Measurements from ENCODE around the gene C8G.

C8G gene

DNA sequence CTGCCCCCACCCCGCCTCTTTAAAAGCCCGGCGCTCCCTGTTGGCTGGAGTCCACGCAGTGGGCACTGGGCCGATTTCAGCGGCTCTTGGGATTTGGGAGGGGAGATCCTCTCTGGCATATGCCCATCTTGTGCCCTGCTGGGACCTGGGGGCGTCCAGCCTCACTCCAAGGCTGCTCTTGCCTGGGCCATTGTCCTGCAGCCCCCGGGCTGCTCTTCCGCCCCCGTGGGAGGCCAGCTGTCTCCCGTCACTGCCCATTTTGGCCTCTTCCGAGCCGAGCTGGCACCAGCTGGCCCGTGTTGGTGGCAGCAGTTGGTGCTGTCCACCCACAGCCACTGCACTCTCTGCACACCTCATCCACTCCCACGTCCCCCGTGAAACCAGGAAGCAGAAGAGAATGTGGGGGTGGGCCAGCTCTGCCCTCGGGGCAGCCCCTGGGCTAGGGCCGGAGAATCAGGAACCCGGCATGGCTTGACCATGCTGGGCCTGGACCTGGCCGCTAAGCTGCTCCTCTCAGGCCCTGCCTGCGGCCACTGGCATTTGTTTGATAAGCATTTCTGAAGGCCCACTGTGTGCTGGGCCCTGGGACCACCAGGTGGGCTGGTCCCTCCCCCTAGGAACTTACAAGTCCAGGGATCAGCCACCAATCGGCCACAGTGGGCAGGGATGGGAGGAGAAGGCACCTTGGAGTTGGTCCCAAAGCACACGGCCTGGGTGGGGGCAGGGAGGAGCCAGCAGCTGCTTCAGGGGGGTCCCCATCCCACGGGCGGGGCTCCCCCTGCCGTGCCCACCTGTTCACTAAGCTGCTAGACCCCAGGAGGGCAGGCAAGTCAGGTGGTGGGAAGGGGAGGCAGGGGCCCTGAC is 2.2 kb downstream of the C8G start:
- TF ChIP-seq, protein P1, sequence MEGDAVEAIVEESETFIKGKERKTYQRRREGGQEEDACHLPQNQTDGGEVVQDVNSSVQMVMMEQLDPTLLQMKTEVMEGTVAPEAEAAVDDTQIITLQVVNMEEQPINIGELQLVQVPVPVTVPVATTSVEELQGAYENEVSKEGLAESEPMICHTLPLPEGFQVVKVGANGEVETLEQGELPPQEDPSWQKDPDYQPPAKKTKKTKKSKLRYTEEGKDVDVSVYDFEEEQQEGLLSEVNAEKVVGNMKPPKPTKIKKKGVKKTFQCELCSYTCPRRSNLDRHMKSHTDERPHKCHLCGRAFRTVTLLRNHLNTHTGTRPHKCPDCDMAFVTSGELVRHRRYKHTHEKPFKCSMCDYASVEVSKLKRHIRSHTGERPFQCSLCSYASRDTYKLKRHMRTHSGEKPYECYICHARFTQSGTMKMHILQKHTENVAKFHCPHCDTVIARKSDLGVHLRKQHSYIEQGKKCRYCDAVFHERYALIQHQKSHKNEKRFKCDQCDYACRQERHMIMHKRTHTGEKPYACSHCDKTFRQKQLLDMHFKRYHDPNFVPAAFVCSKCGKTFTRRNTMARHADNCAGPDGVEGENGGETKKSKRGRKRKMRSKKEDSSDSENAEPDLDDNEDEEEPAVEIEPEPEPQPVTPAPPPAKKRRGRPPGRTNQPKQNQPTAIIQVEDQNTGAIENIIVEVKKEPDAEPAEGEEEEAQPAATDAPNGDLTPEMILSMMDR (conservative IDR thresholded peaks at IDR 0.05; ENCODE audit: low read depth) = no peak
- ChIA-PET POLR2A (ENCODE audit: low non-redundant PET) (interaction anchor here (0.6 to 1.4 kb wide), 2 partner anchors 23 to 88 kb away, joined by 3 to 9 read pairs; no protein-coding TSS in a partner anchor), CTCF (interaction anchor here (0.6 to 5.9 kb wide), 14 partner anchors 8 to 830 kb away, joined by 3 to 97 read pairs (median 4); partner anchors contain the start of genes NPDC1 and PAXX)
- peak overlapping the region; percentile 89 for H3K27ac ChIP-seq
- DNase-seq (ENCODE audit: low spot score) = no peak

DNA sequence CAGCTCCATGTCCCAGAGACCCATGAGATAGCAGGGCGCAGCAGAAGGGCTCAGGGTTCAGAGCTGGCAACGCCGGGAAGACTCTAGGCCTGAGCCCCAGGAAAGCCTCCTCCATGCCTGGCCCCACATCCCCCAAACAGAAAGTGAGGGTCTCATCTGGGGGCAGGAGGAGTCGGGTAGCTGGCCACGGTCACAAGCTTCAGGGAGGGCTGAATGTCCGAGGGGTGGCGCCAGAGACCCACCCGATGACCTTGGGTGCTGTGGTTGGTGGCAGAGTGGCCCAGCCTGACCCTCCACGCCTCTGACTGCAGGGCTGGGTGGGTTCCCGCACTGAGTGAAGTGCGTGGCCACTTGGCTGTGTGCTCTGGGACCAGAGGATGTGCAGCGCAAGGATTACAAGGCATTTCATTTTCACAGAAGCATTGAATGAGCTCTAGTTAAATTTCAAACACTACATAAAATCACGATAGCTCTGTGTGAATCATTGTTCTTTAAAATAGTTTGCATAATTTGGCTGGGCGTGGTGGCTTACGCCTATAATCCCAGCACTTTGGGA is 3.0 kb downstream of the C8G start:
- ChIA-PET CTCF (interaction anchor here (0.6 to 5.9 kb wide), 15 partner anchors 9 to 839 kb away, joined by 3 to 97 read pairs (median 4); partner anchors contain the start of genes NPDC1 and PAXX), POLR2A (ENCODE audit: low non-redundant PET) (interaction anchor here (0.5 to 1.4 kb wide), 3 partner anchors 44 to 116 kb away, joined by 3 to 9 read pairs (median 3); partner anchors contain the start of gene PAXX)
- peak overlapping the region; percentile 89 for H3K27ac ChIP-seq
- TF ChIP-seq, protein P1 (conservative IDR thresholded peaks at IDR 0.05; ENCODE audit: low read depth) = peak; percentile 86
- peak; percentile 37 for DNase-seq (ENCODE audit: low spot score)

DNA sequence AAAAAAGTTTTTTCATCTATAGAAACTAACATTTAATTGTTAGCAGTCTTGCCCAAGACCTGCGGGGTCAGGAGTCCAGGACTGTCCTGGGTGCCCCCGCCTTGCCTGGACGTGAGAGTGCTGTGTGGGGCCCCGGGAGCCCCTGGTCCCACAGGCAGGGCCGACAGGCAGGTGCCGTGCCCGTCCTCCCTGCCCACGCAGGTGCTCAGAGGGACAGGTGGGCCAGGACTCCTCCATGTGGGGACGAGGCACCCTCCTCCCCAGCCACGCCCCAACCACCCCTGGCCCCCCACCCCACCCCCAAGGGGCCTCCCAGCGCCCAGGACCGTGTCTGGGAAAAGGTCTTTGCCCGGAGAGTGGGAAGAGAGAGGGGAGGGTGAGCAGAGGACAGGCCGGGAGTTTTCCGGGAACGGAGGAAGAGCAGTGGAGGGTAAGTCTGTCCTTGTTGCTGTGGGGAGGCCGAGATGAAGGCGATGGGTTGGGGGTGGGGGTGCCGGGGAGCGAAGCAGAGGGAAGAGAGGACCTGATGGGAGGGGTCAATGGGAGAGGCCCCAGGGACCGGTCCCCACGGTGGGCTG is 4.3 kb downstream of the C8G start:
- TF ChIP-seq, protein P1 (conservative IDR thresholded peaks at IDR 0.05; ENCODE audit: low read depth) = no peak
- ChIA-PET CTCF (interaction anchor here (0.6 to 3.0 kb wide), 5 partner anchors 51 to 191 kb away, joined by 3 to 20 read pairs (median 4); partner anchors contain the start of genes AJM1 and LCN8), POLR2A (ENCODE audit: low non-redundant PET) (interaction anchor here (0.7 to 1.0 kb wide), 3 partner anchors 43 to 86 kb away, joined by 3 to 8 read pairs (median 8); partner anchors contain the start of gene PAXX)
- no peak for DNase-seq (ENCODE audit: low spot score)
- H3K27ac ChIP-seq = peak overlapping the region; percentile 89

DNA sequence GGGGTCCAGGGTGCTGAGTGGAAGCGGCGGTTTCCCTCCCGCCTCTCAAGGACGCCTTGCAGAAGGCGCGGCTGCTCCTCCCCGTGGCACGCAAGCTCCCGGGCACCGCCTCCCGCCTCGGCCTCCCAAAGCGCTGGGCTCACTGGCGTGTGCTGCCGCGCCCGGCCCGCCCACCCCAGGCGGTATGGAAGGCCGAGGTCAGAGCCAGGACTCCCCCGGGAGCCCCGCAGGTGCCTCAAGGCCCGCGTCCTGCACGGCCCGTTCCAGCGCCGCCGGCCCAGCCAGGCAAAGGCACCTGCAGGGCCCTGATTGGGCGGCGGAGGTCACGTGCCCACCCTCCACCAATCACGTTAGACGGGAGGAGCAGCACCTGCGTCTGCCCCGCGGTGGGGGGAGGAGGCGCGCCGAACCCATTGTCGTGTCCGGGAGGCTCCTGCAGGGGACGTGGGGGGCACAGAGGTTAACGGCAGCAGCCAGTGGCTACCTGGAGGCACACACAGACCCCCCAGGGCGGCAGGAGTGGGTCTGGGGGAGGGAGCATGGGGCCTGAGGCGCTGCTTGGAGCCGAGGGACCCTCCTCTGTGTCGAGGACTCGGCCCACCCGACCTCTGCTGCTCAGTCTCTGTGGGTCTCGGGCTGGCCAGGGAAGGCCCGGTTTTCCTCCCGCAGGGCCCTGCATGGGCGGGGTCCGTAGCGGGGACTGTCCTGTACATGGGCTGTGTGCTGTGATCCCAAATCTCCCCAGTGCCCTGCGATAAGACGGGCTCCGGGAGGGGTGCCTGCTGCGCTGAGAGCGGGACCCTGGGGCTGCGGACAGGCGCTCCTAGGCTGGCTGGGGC is 5.0 kb downstream of the C8G start:
- DNase-seq (ENCODE audit: low spot score) = peak; percentile 100
- TF ChIP-seq, protein P1 (conservative IDR thresholded peaks at IDR 0.05; ENCODE audit: low read depth) = no peak; the same call in 1 of the 2 replicates
- CTCF ChIA-PET = interaction anchor here (0.6 to 3.0 kb wide), 6 partner anchors 50 to 213 kb away, joined by 3 to 20 read pairs (median 4); partner anchors contain the start of genes AJM1 and LCN8
- POLR2A ChIA-PET (ENCODE audit: low non-redundant PET) = interaction anchor here (0.6 to 1.0 kb wide), 3 partner anchors 21 to 85 kb away, joined by 3 to 8 read pairs (median 8); partner anchors contain the start of gene PAXX
- peak overlapping the region; percentile 89 for H3K27ac ChIP-seq

DNA sequence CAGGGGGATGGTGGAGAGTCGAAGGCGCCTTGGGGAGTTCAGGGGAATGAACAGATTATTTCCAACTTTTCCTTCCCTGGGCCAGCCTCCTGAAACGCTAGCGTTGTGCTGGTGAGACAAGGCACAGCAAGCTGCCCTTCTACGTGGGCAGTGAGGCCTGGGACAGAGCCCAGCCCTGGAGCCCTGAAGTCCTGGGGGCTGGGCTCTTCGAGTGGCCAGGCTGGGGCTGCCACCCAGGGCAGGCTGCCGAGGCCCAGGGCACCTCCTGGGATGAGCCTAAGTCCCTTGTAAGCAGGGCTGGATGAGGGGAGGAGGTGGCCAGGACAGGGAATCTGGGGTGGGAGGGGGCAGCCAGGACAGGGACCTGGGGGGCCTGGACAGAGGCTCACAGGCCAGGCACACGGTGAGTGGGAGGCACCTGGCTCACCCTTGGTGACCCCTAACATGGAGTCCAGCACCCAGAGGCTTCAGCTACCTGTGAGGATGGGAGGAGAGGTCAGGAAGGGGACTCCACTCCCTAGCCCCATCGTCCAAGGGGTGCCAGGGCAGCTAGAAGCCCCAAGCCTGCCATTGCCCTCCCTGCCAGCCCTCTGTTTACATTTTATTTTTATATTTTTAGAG is 5.7 kb downstream of the C8G start:
- ChIA-PET POLR2A (ENCODE audit: low non-redundant PET) (interaction anchor here (0.6 kb wide), 1 partner anchor 22 kb away, joined by 8 read pairs; no protein-coding TSS in a partner anchor), CTCF (interaction anchor here (0.6 to 3.0 kb wide), 4 partner anchors 19 to 212 kb away, joined by 3 to 20 read pairs (median 4); no protein-coding TSS in a partner anchor)
- TF ChIP-seq, protein P1 (conservative IDR thresholded peaks at IDR 0.05; ENCODE audit: low read depth) = no peak
- peak overlapping the region; percentile 89 for H3K27ac ChIP-seq
- DNase-seq (ENCODE audit: low spot score) = no peak
